Spleen (tissue), 7 donors: ENCODE results near the gene OBSCN.

Experiments
- CTCF ChIP-seq, 11 experiments: fragments of 200-600 bp in 7 of 11; fragments of 450-650 bp in 4 of 11; sonication (generic) in 4 of 11; IDR thresholded peaks in 8 of 11; conservative IDR thresholded peaks in 3 of 11; 1 replicate in 7 of 11; 2 replicates in 4 of 11; pipeline versions ENCODE4 v1.4.0 to v1.8.0; 2016 to 2021; ENCODE audit warnings: antibody characterized with exemption in 11 of 11, inconsistent platforms in 4 of 11, mild to moderate bottlenecking in 1 of 11
- POLR2AphosphoS5 ChIP-seq, 3 donors: sonication (generic); formaldehyde crosslinking; IDR thresholded peaks; one replicate each; pipeline ENCODE4 v1.5.1; 2017; ENCODE audit warnings: antibody characterized with exemption in 3 of 3
- donor health status: DM: no; HTN: no; CAD: no; lungs with moderate emphysema.
- donor health status: DM: no; HTN: no; CAD: no.
- donor health status: DM: no; HTN: no; CAD: no.

GRCh38 chr1:228226956-228227791, 19.3 kb downstream of the OBSCN start:
- no peak for TF ChIP-seq POLR2AphosphoS5 (IDR thresholded peaks at IDR 0.05)
- TF ChIP-seq CTCF (IDR thresholded peaks at IDR 0.05 in 8 of 11, conservative IDR thresholded peaks at IDR 0.05 in 3 of 11), result no peak
